NK-92 (cell line): ENCODE measurements around the gene SEC24A.
"Not testable (repeated sequence)": the region's sequence is repeated elsewhere in the genome, so short reads cannot be mapped to it uniquely, and the experiment has no call there.

Experiments
- DNase-seq: peaks from one replicate; lab custom pipeline; 2025; ENCODE audit not compliant: unreplicated experiment; lab: John Stamatoyannopoulos, UW

Gene SEC24A

GRCh38 chr5:134738963-134739661 is 90.5 kb downstream of the SEC24A start:
- no peak for DNase-seq

- DNase-seq: no peak
Observed at GRCh38 chr5:134741052-134741451, 92.5 kb downstream of the SEC24A start.

GRCh38 chr5:134742134-134742533 is 93.5 kb downstream of the SEC24A start:
- DNase-seq: no peak

- DNase-seq: no peak
Observed at GRCh38 chr5:134749415-134749814, 100.8 kb downstream of the SEC24A start.

GRCh38 chr5:134758176-134758503 is 109.6 kb downstream of the SEC24A start:
- no peak for DNase-seq

GRCh38 chr5:134758504-134759341 is 110.1 kb downstream of the SEC24A start, which contains the start of gene DDX46:
Gene DDX46 (plus strand): TSS chr5:134758779. CDS start chr5:134758939, 160 bp downstream.
- DNase-seq: peak; percentile 53

GRCh38 chr5:134767528-134768291 is 119.1 kb downstream of the SEC24A start:
- DNase-seq: not testable (repeated sequence)

GRCh38 chr5:134769206-134769605 is 120.6 kb downstream of the SEC24A start:
- DNase-seq: no peak

- no peak for DNase-seq
Observed at GRCh38 chr5:134772461-134773125, 124.0 kb downstream of the SEC24A start.

GRCh38 chr5:134777366-134777765 is 128.8 kb downstream of the SEC24A start:
- DNase-seq: no peak
